GM18505 (cell line): ENCODE measurements around the gene PHF20.
A peak's percentile ranks its signal among the peaks of the same experiment; 100 is the strongest.
"Not testable (repeated sequence)": the region's sequence is repeated elsewhere in the genome, so short reads cannot be mapped to it uniquely, and the experiment has no call there.

Source experiments
- ATAC-seq: cut with Tn5 transposase; IDR thresholded peaks from one replicate; pipeline ENCODE4 v1.9.1; 2021; ENCODE audit not compliant: unreplicated experiment
- POLR2A ChIP-seq: IDR thresholded peaks from 4 replicates; pipeline ENCODE4 v1.6.1; 2011; ENCODE audit warnings: borderline replicate concordance; ENCODE audit not compliant: insufficient read depth, insufficient read length; ENCODE audit errors: extremely low read depth

Gene PHF20

GRCh38 chr20:35732644-35732982 lies 39.2 kb upstream of the PHF20 start:
- no peak for TF ChIP-seq POLR2A
- ATAC-seq, result no peak

DNA sequence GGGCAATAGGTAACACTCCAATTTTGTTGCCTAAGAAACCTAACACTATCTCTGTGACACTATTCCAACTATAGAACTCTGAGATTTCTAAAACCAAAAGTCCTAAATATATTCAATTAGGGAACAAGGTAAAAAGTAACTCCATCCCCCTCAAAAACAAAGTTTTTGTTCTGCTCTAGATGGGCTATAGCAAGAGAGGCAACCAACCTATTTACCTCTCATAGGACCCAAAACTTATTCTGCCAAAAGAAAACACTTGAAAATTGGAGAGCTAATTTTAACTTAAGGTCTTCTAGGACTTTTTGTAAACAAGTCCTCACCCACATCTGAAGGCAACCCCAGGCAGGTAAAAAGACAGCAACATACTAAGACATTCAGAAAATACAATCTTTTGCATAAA lies 37.4 kb upstream of the PHF20 start:
- ATAC-seq, result no peak
- TF ChIP-seq POLR2A, result no peak

- ATAC-seq, result no peak
- TF ChIP-seq POLR2A, result no peak
Observed at GRCh38 chr20:35734777-35735649, 36.8 kb upstream of the PHF20 start.

DNA sequence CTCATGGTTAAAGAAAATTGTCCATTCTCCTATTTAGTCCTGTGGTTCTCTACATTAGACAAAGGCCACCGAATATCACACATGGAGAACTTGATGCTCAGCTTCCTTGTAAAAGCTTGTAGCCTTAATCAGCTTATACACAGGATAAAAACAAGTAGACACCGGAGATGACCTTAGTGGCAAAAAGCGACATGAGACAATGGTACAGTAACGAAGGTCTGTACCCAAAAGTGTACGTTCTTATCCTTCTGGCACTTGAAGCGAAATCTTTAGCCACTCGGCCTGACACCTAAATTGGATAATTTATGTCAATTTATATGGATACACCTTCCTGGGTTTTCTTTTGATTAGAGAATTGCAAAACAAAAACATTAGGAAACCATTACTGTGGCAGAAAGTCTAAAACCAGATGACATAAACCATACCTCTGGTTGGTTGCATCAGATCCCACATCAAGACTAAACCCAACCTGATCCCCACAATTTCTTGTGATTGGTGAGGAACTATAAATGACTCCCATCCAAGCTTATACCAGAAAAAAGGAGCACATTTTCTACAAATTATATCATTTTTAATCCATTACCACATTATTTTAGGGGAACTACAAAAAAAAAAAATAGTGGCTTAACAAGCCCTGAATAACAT lies 35.9 kb upstream of the PHF20 start:
- no peak for ATAC-seq
- peak; percentile 14 for TF ChIP-seq POLR2A

GRCh38 chr20:35737865-35738333 lies 33.9 kb upstream of the PHF20 start:
- ATAC-seq, result no peak
- no peak for TF ChIP-seq POLR2A

DNA sequence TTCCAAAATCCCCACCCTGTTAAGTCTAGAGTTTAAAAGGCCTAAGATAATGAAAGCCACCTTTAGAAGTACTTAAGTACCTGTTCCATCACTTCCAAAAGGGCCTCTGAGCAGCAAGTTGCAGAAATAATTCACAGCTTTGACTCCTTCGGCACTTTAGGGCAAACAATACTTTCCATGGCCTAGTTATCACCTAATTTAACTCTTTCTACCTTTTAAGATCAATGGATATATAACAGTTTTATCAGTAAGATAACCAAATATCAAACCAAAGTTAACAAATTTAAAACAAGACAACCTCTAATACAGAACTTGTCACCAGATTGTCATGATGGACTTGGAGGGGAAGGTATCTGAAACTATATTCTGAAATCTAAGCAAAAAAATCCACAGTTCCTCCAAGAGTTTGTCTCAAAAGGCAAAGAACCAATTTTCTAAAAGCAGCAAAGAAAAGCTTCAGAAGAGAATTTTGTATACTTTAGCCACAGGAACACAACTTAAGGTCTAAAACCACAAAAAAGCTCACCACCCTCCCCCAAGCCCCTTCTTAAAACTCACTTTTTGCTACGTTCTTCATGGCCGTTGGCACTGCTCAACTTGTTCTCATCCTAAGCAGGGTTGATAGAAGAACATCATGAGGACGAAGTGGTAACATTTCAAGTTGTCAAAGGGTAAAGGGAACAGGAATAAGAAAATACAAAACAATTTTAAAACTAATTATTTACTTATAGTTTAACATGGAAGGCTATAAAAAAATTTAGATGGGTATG lies 33.2 kb upstream of the PHF20 start:
- ATAC-seq, result no peak
- no peak for TF ChIP-seq POLR2A

GRCh38 chr20:35739294-35740163 lies 32.3 kb upstream of the PHF20 start:
- ATAC-seq, result no peak
- no peak for TF ChIP-seq POLR2A

DNA sequence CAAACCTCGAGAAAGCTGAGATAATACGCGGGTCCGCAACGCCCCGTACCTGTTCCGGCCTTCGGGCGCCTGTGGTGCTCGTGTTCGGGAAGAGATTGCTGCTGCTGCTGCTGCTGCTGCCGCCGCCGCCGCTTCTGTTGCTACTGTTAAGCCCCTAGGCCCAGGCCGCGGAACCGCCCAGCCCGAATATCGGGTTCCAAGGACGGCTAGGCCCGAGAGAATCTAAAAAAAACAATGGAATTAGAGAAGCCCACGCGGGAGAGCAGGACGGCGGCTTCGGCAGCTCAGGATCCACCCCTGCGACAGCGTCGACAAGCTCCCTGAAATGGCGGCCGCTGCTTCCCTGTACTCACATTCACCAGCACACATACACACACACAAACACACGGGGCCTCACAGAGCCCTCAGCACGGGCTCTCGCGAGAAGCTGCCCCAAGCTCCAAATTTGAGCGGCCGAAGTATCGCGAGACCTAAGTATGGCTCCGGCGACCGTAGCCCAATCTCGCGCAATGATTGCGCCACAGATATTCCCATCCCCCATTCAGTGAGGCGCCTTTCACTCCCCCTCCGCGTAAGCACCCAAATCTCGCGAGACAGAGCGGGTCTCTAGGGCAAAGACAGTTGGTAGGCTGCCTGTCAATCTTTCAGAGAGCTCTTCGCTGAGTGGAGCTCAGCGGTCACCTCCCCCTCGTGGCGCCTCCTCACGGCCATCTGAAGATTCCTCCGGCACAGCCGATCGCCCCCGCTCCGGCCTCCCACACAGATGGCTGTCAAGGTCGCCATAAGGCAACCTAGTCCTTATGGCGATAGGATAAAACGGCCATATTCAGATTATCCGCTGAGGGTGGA lies 29.7 kb upstream of the PHF20 start, which contains the start of gene RBM39:
RBM39 (minus strand) TSS at position 369 of the 849 bp plus-strand sequence. CDS start 1,386 bp downstream, outside the sequence.
- TF ChIP-seq POLR2A, result peak; percentile 90
- peak; percentile 89 for ATAC-seq

- peak; percentile 76 for TF ChIP-seq POLR2A
- ATAC-seq, result no peak
Observed at GRCh38 chr20:35742741-35743523, 28.9 kb upstream of the PHF20 start.

GRCh38 chr20:35743693-35744491 lies 27.9 kb upstream of the PHF20 start:
- TF ChIP-seq POLR2A, result peak; percentile 22

GRCh38 chr20:35744492-35744841 lies 27.3 kb upstream of the PHF20 start:
- ATAC-seq, result not testable (repeated sequence)

More at GRCh38 chr20:35743693-35744491, 27.9 kb upstream of the PHF20 start:
- no peak for ATAC-seq
